ENCODE results near the gene KLF14.
A peak's percentile ranks its signal among the peaks of the same experiment; 100 is the strongest.
"Not testable (repeated sequence)": the region's sequence is repeated elsewhere in the genome, so short reads cannot be mapped to it uniquely, and the experiment has no call there.

KLF14 gene

DNA sequence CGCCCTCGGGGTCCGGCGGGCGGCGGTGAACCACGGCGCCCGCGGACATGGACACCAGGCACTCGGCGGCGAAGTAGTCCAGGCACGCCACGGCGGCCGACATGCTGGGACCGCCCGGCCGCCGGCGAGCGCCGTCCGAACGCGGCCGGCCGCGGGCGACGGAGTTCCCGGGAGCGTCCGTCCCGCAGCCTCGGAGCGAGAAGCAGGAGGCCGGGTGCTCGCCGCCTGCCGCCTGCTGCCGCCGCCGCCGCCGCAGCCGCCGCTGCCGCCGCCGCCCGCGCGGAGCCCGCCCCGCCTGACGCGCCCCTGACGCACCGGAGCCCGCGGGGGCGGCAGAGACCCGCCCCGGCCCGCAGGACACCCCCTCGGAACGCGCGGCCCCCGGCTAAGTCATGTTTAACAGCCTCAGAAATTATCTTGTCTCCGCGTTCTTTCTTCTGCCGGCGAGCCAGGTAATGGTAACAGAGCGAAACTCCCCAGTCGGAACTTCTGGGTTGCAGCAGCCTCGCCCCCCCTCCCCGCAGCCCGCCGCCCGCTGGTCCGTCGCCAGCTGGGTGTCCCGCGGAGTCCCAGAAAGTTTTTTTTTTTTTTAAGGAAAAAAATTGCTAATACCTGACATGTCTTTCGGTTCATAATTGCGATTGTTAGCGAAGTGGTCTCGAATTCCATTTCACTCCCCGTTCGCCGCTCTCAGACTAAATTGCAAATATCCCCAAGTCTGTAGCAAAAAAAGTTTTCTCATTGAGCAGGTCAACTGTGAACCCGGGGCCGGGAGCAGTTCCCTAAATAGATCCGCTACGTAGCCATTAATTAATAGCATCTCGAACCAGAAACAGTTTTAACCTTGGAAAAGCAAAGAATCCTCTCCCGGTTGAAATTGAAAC lies at the start of gene KLF14:
Gene KLF14 (minus strand): TSS at position 277 of the 884 bp plus-strand sequence. CDS start 174 bp downstream, at position 103.
- no peak within 1 kb of the TSS for H3K9ac ChIP-seq (ENCODE audit: low read depth, low read length)
- H3K9me3 ChIP-seq (ENCODE audit: insufficient read depth, low read depth, low read length), result peaks cover 8% of the 10 kb centered on the region; the same call in 1 of the 2 replicates
- H3K4me1 ChIP-seq (ENCODE audit: insufficient read depth, low read length), result peaks cover 4% of the 10 kb centered on the region; the same call in 1 of the 2 replicates
- no peaks in the 10 kb centered on the region for H3K36me3 ChIP-seq (ENCODE audit: insufficient read depth, low read depth, low read length)
- no peak within 1 kb of the TSS for H3K27ac ChIP-seq (ENCODE audit: low read length)
- H3K4me3 ChIP-seq (ENCODE audit: low read length), result peak within 1 kb of the TSS; percentile 70
- peaks cover 96% of the 10 kb centered on the region for H3K27me3 ChIP-seq (ENCODE audit: insufficient read depth, low read length)

DNA sequence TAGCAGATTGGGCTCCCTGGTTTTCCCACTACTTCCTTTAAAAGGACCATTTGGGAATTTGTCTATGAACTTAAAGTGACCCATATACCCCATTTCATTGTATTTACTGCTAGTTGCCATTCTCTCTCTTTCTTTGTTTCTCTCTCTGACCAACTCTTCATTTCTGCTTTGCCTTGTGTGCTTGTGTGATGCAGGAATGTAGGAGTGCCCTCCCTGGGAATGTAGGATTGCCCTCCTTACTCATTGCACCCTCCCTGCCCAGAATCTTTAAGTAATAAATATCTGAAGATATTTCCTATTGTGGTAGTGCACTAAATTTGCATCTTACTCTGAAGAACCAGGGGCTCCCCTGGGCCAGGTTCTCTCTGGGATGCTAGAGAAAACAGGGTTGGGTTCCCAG lies 47.3 kb upstream of the KLF14 start:
- H3K9me3 ChIP-seq (ENCODE audit: insufficient read depth, low read depth, low read length), result no peaks in the 10 kb centered on the region
- H3K27me3 ChIP-seq (ENCODE audit: insufficient read depth, low read length), result no peaks in the 10 kb centered on the region
- no peak overlapping the region for H3K4me3 ChIP-seq (ENCODE audit: low read length)
- no peaks in the 10 kb centered on the region for H3K36me3 ChIP-seq (ENCODE audit: insufficient read depth, low read depth, low read length)
- H3K9ac ChIP-seq (ENCODE audit: low read depth, low read length), result no peak overlapping the region
- no peak overlapping the region for H3K27ac ChIP-seq (ENCODE audit: low read length)
- H3K4me1 ChIP-seq (ENCODE audit: insufficient read depth, low read length), result no peaks in the 10 kb centered on the region; the same call in 1 of the 2 replicates

DNA sequence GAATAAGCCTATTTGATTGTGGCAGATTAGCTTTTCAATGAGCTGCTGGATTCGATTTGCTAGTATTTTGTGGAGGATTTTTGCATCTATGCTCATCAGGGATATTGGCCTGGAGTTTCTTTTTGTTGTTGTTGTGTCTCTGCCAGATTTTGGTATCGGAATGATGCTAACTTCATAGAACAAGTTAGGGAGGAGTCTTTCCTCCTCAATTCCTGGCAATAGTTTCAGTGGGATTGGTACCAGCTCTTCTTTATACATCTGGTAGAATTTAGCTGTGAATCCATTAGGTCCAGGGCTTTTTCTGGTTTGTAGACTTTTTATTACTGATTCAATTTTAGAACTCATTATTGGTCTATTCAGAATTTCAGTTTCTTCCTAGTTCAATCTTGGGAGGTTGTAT lies 43.4 kb upstream of the KLF14 start:
- Histone ChIP-seq H3K27ac (ENCODE audit: low read length) (no peak overlapping the region), H3K9me3 (ENCODE audit: insufficient read depth, low read depth, low read length) (peaks cover 2% of the 10 kb centered on the region; the same call in 1 of the 2 replicates), H3K4me1 (ENCODE audit: insufficient read depth, low read length) (no peaks in the 10 kb centered on the region; the same call in 1 of the 2 replicates), H3K4me3 (ENCODE audit: low read length) (no peak overlapping the region), H3K36me3 (ENCODE audit: insufficient read depth, low read depth, low read length) (no peaks in the 10 kb centered on the region), H3K9ac (ENCODE audit: low read depth, low read length) (no peak overlapping the region), H3K27me3 (ENCODE audit: insufficient read depth, low read length) (no peaks in the 10 kb centered on the region)

DNA sequence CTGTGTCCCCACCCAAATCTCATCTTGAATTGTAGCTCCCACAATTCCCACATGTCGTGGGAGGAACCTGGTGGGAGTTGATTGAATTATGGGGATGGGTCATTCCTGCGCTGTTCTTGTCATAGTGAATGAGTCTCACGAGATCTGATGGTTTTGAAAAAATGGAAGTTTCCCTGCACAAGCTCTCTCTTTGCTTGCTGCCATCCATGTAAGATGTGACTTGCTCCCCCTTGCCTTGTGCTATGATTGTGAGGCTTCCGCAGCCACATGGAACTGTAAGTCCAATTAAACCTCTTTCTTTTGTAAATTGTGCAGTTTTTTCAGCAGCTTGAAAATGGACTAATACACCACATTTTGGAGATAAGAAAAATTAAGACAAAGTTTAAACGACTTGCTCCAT lies 38.4 kb upstream of the KLF14 start:
- H3K4me1 ChIP-seq (ENCODE audit: insufficient read depth, low read length); H3K27me3 ChIP-seq (ENCODE audit: insufficient read depth, low read length); H3K27ac ChIP-seq (ENCODE audit: low read length); H3K9ac ChIP-seq (ENCODE audit: low read depth, low read length); H3K36me3 ChIP-seq (ENCODE audit: insufficient read depth, low read depth, low read length); H3K4me3 ChIP-seq (ENCODE audit: low read length): not testable (repeated sequence)
- H3K9me3 ChIP-seq (ENCODE audit: insufficient read depth, low read depth, low read length), result peaks cover 27% of the 10 kb centered on the region; the same call in 1 of the 2 replicates

DNA sequence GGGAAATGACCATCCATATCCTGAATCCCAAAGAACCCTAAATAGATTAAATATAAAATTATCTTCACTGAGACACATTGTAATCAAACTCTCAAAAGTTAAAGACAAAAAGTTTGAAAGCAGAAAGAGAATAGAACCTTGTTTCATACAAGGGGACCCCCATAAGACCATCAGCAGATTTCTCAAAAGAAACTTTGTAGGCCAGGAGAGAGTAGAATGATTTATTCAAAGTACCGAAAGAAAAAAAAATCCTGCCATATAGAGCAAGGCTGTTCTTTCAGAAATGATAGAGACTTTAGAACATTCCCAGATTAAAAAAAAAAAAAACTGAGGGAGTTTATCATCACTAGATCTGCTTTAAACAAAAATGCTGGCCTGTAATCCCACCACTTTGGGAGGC lies 34.8 kb upstream of the KLF14 start:
- H3K27ac ChIP-seq (ENCODE audit: low read length), result no peak overlapping the region
- H3K9ac ChIP-seq (ENCODE audit: low read depth, low read length), result no peak overlapping the region
- no peaks in the 10 kb centered on the region for H3K36me3 ChIP-seq (ENCODE audit: insufficient read depth, low read depth, low read length)
- H3K4me1 ChIP-seq (ENCODE audit: insufficient read depth, low read length), result no peaks in the 10 kb centered on the region
- peaks cover 27% of the 10 kb centered on the region; the same call in 1 of the 2 replicates for H3K9me3 ChIP-seq (ENCODE audit: insufficient read depth, low read depth, low read length)
- H3K27me3 ChIP-seq (ENCODE audit: insufficient read depth, low read length), result no peaks in the 10 kb centered on the region
- no peak overlapping the region for H3K4me3 ChIP-seq (ENCODE audit: low read length)

DNA sequence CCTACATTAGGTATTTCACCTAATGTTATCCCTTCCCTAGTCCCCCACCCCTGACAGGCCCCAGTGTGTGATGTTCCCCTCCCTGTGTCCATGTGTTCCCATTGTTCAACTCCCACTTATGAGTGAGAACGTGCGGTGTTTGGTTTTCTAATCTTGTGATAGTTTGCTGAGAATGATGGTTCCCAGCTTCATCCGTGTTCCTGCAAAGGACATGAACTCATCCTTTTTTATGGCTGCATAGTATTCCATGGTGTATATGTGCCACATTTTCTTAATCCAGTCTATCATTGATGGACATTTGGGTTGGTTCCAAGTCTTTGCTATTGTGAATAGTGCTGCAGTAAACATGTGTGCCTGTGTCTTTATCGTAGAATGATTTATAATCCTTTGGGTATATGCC lies 30.6 kb upstream of the KLF14 start:
- not testable (repeated sequence) for H3K4me1 ChIP-seq (ENCODE audit: insufficient read depth, low read length); H3K27me3 ChIP-seq (ENCODE audit: insufficient read depth, low read length); H3K9ac ChIP-seq (ENCODE audit: low read depth, low read length); H3K36me3 ChIP-seq (ENCODE audit: insufficient read depth, low read depth, low read length); H3K27ac ChIP-seq (ENCODE audit: low read length); H3K4me3 ChIP-seq (ENCODE audit: low read length)
- peaks cover 14% of the 10 kb centered on the region; the same call in 1 of the 2 replicates for H3K9me3 ChIP-seq (ENCODE audit: insufficient read depth, low read depth, low read length)

DNA sequence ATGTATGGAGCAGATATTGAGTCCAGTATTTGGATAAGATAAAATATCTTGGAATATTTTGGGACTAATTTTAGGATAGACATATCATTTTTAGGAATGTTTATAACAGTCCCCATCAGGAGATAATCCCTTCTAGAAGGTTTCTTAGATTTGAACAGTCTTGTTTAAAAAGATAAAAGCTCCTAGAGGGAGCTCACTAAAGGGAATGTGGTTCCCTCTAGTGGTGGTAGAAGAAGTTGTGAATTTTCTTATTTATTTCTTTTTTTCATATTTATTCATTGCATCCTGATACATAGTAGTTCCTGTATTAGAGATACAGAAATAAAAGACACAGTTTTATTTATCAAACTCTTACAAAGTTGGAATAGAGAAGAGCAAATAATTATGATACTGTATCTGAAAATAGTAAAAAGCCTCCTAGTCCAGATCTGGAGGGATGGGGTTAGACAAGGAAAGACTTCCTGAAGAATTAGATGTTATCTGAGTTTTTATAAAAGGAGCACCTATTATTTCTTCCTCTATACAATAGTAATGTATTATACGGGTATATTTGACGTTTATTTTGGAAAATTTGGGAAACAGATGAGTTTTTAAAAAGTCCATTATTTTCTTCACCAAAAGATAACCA lies 24.5 kb upstream of the KLF14 start:
- no peak overlapping the region for H3K4me3 ChIP-seq (ENCODE audit: low read length)
- H3K9ac ChIP-seq (ENCODE audit: low read depth, low read length), result no peak overlapping the region
- H3K27me3 ChIP-seq (ENCODE audit: insufficient read depth, low read length), result no peaks in the 10 kb centered on the region
- no peaks in the 10 kb centered on the region for H3K36me3 ChIP-seq (ENCODE audit: insufficient read depth, low read depth, low read length)
- no peaks in the 10 kb centered on the region for H3K9me3 ChIP-seq (ENCODE audit: insufficient read depth, low read depth, low read length)
- no peak overlapping the region for H3K27ac ChIP-seq (ENCODE audit: low read length)
- no peaks in the 10 kb centered on the region for H3K4me1 ChIP-seq (ENCODE audit: insufficient read depth, low read length)

DNA sequence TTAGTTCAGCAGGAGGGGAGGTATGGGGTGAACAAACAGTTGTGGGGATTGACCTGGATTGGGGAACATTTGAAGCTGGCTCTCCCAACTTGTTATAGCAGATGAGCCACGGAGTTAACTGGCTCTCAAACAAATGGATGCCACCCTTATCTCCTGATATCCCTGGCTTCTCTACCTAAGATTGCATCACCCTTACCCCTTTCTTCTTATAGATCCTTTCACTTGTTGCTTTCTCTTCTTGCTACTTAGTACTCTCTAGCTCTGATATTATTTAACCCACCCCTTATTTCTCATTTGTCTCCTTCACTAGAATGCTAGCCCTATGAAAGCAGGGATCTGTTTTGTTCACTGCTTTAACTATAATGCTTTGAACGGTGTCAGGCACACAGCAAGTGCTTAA lies 22.3 kb upstream of the KLF14 start:
- Histone ChIP-seq H3K36me3 (ENCODE audit: insufficient read depth, low read depth, low read length) (no peaks in the 10 kb centered on the region), H3K27me3 (ENCODE audit: insufficient read depth, low read length) (no peaks in the 10 kb centered on the region), H3K4me3 (ENCODE audit: low read length) (no peak overlapping the region), H3K9me3 (ENCODE audit: insufficient read depth, low read depth, low read length) (no peaks in the 10 kb centered on the region), H3K27ac (ENCODE audit: low read length) (no peak overlapping the region), H3K4me1 (ENCODE audit: insufficient read depth, low read length) (no peaks in the 10 kb centered on the region), H3K9ac (ENCODE audit: low read depth, low read length) (no peak overlapping the region)

DNA sequence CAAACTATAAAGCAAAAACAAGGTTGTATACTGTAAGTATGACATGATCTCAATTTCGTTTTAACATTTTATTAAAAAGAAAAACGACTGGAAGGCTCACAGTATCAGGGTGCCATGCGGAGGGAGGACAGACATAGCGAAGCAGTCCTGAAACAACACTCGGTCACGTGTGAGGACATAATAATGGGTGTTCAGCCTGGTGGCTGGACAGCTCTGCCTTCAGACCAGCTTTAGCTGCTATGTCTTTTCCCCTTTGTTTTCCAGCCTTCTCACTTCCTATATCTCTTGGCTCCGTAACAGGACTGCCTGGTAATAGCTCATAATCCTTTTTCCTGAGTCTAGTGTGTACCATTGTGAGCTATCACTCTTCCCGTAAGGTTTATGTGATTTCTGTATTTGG lies 18.4 kb upstream of the KLF14 start:
- H3K4me1 ChIP-seq (ENCODE audit: insufficient read depth, low read length), result no peaks in the 10 kb centered on the region
- no peak overlapping the region for H3K27ac ChIP-seq (ENCODE audit: low read length)
- H3K27me3 ChIP-seq (ENCODE audit: insufficient read depth, low read length), result no peaks in the 10 kb centered on the region
- H3K9me3 ChIP-seq (ENCODE audit: insufficient read depth, low read depth, low read length), result no peaks in the 10 kb centered on the region
- H3K9ac ChIP-seq (ENCODE audit: low read depth, low read length), result no peak overlapping the region
- no peaks in the 10 kb centered on the region for H3K36me3 ChIP-seq (ENCODE audit: insufficient read depth, low read depth, low read length)
- no peak overlapping the region for H3K4me3 ChIP-seq (ENCODE audit: low read length)

DNA sequence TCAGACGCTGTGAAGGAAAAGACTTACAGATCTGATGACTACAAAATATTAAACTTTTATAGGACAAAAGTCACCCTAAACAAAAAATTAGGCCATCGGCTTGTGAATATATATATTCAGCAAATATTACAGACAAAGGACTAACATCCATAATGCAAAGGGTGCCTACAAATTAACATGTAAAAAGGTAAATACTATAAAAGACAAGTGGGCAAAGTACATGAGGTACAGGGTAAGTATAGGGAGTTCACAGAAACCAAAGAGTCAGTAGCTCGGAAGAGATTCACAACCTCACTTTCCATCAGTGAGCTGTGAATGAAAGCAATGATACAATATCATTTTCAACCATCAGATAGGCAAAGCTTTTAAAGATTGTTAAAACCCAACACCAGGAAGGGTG lies 16.7 kb upstream of the KLF14 start:
- Histone ChIP-seq H3K9me3 (ENCODE audit: insufficient read depth, low read depth, low read length) (no peaks in the 10 kb centered on the region), H3K9ac (ENCODE audit: low read depth, low read length) (no peak overlapping the region), H3K27me3 (ENCODE audit: insufficient read depth, low read length) (no peaks in the 10 kb centered on the region), H3K4me1 (ENCODE audit: insufficient read depth, low read length) (no peaks in the 10 kb centered on the region), H3K27ac (ENCODE audit: low read length) (no peak overlapping the region), H3K4me3 (ENCODE audit: low read length) (no peak overlapping the region), H3K36me3 (ENCODE audit: insufficient read depth, low read depth, low read length) (no peaks in the 10 kb centered on the region)

DNA sequence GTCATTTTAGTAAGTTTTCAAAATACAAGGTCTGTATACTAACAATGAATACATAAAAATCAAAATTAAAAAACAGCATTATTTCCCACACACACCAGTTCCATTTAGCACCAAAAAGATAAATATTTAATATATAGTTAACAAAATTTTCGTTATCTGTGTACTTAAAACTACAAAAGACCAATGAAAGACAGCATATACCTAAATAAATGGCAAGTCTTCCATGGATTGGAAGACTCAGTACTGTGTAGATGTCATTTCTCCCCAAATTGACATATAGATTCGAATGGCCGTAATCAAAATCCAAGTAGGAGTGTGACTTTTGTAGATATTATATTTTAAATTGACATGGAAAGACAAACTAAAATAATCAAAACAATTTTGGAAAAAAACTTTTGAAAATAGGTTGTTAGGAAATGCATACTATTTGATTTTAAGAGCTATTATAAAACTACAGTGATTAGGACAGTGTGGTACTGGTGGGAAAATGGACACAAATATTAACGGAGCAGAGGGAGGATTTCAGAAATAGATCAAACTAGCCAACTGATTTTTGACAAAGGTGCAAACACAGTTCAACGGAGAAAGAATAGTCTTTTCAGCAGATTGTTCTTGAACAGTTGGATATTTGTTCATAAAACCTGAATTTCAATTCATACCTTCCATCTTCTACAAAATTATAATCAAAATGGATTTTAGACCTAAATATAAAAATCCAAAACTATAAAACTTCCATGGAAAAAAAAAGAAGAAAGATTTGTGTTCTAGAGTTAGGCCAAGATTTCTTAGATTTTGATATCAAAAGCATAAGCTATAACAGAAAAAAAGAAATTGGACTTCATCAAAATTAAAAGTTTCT lies 14.8 kb upstream of the KLF14 start:
- no peak overlapping the region for H3K9ac ChIP-seq (ENCODE audit: low read depth, low read length)
- H3K27me3 ChIP-seq (ENCODE audit: insufficient read depth, low read length), result no peaks in the 10 kb centered on the region; the same call in 1 of the 2 replicates
- H3K27ac ChIP-seq (ENCODE audit: low read length), result no peak overlapping the region
- no peak overlapping the region for H3K4me3 ChIP-seq (ENCODE audit: low read length)
- H3K4me1 ChIP-seq (ENCODE audit: insufficient read depth, low read length), result no peaks in the 10 kb centered on the region
- no peaks in the 10 kb centered on the region for H3K36me3 ChIP-seq (ENCODE audit: insufficient read depth, low read depth, low read length)
- H3K9me3 ChIP-seq (ENCODE audit: insufficient read depth, low read depth, low read length), result no peaks in the 10 kb centered on the region

All from iPS-20b (cell line).